HepG2 (cell line): ENCODE data around the gene SRP9. TPM values are rescaled to one million over a fixed set of nuclear protein-coding genes. Genes with fewer than 3 reads are reported as not detected.

Experiments
- ADNP ChIP-seq: sonication (generic); formaldehyde crosslinking; IDR thresholded peaks from 2 replicates; pipeline ENCODE4 v1.4.0; 2020; ENCODE audit warnings: missing genetic modification reagents
- CBX2 ChIP-seq, 2 experiments: fragments of 200-600 bp in 1 of 2; sonication (generic); formaldehyde crosslinking in 1 of 2; IDR thresholded peaks; 2 replicates each; pipeline versions ENCODE4 v1.7.0 to v1.8.1; 2018 to 2022; ENCODE audit warnings: low read depth in 2 of 2, low read length in 1 of 2, mild to moderate bottlenecking in 1 of 2, missing genetic modification reagents in 1 of 2
- ELF1 ChIP-seq: sonication (generic); formaldehyde crosslinking; IDR thresholded peaks from 2 replicates; pipeline ENCODE4 v1.4.0; 2020; ENCODE audit warnings: missing genetic modification reagents
- FOXA1 ChIP-seq, 2 experiments: fragments of 450-650 bp in 1 of 2; sonication (generic) in 1 of 2; formaldehyde crosslinking in 1 of 2; IDR thresholded peaks; 2 replicates each; pipeline versions ENCODE4 v1.4.0 to v1.6.1; 2016 to 2020; ENCODE audit warnings: missing genetic modification reagents in 1 of 2
- GATAD2A ChIP-seq: IDR thresholded peaks from 2 replicates; pipeline ENCODE4 v1.6.1; 2016
- IRF2 ChIP-seq: IDR thresholded peaks from 2 replicates; pipeline ENCODE4 v1.6.1; 2018; ENCODE audit warnings: missing genetic modification reagents, missing compliant biosample characterization
- JUND ChIP-seq: sonication (generic); formaldehyde crosslinking; IDR thresholded peaks from 2 replicates; pipeline ENCODE4 v1.8.0; 2022; ENCODE audit warnings: mild to moderate bottlenecking, missing genetic modification reagents
- KMT2A ChIP-seq: sonication (generic); formaldehyde crosslinking; IDR thresholded peaks from 2 replicates; pipeline ENCODE4 v1.4.0; 2020; ENCODE audit warnings: missing genetic modification reagents
- MTERF4 ChIP-seq: sonication (generic); formaldehyde crosslinking; IDR thresholded peaks from 2 replicates; pipeline ENCODE4 v1.8.0; 2023; ENCODE audit warnings: mild to moderate bottlenecking, missing genetic modification reagents
- PAXIP1 ChIP-seq: sonication (generic); formaldehyde crosslinking; conservative IDR thresholded peaks from 2 replicates; pipeline ENCODE4 v1.4.0; 2020; ENCODE audit warnings: mild to moderate bottlenecking, missing genetic modification reagents, moderate library complexity
- RAD51 ChIP-seq: fragments of 450-650 bp; IDR thresholded peaks from 2 replicates; pipeline ENCODE4 v1.6.1; 2016; ENCODE audit warnings: borderline replicate concordance
- RARG ChIP-seq: sonication (generic); formaldehyde crosslinking; IDR thresholded peaks from 2 replicates; pipeline ENCODE4 v1.4.0; 2020; ENCODE audit warnings: low read depth, mild to moderate bottlenecking, missing genetic modification reagents
- SIN3B ChIP-seq: fragments of 150-350 bp; IDR thresholded peaks from 2 replicates; pipeline ENCODE4 v1.6.1; 2014; ENCODE audit warnings: low read length
- STAT6 ChIP-seq: sonication (generic); formaldehyde crosslinking; IDR thresholded peaks from 2 replicates; pipeline ENCODE4 v1.4.0; 2020; ENCODE audit warnings: missing genetic modification reagents, mild to moderate bottlenecking, borderline replicate concordance
- THAP11 ChIP-seq: IDR thresholded peaks from 2 replicates; pipeline ENCODE4 v1.6.1; 2016; ENCODE audit warnings: missing biosample characterization, missing genetic modification reagents
- ZKSCAN5 ChIP-seq: sonication (generic); formaldehyde crosslinking; IDR thresholded peaks from 2 replicates; pipeline ENCODE4 v1.5.1; 2020; ENCODE audit warnings: mild to moderate bottlenecking, missing genetic modification reagents
- ZNF10 ChIP-seq: sonication (generic); formaldehyde crosslinking; IDR thresholded peaks from 2 replicates; pipeline ENCODE4 v1.4.0; 2020; ENCODE audit warnings: mild to moderate bottlenecking, low read depth, missing genetic modification reagents, borderline replicate concordance
- ZNF225 ChIP-seq: sonication (generic); formaldehyde crosslinking; IDR thresholded peaks from 2 replicates; pipeline ENCODE4 v1.4.0; 2020; ENCODE audit warnings: mild to moderate bottlenecking, missing genetic modification reagents
- ZNF367 ChIP-seq: sonication (generic); formaldehyde crosslinking; IDR thresholded peaks from 2 replicates; pipeline ENCODE4 v1.4.0; 2020; ENCODE audit warnings: missing genetic modification reagents, borderline replicate concordance
- ZNF441 ChIP-seq: sonication (generic); formaldehyde crosslinking; IDR thresholded peaks from 2 replicates; pipeline ENCODE4 v1.7.0; 2021; ENCODE audit warnings: missing genetic modification reagents, borderline replicate concordance
- ZNF460 ChIP-seq: sonication (generic); formaldehyde crosslinking; IDR thresholded peaks from 2 replicates; pipeline ENCODE4 v1.5.1; 2020; ENCODE audit warnings: missing genetic modification reagents, mild to moderate bottlenecking, borderline replicate concordance
- ZNF484 ChIP-seq: sonication (generic); formaldehyde crosslinking; IDR thresholded peaks from 2 replicates; pipeline ENCODE4 v1.5.1; 2020; ENCODE audit warnings: mild to moderate bottlenecking, low read depth, missing genetic modification reagents, borderline replicate concordance
- ZNF564 ChIP-seq: sonication (generic); formaldehyde crosslinking; IDR thresholded peaks from 2 replicates; pipeline ENCODE4 v1.8.1; 2023; ENCODE audit warnings: mild to moderate bottlenecking, missing genetic modification reagents
- ZNF891 ChIP-seq: sonication (generic); formaldehyde crosslinking; IDR thresholded peaks from 2 replicates; pipeline ENCODE4 v1.5.0; 2020; ENCODE audit warnings: mild to moderate bottlenecking, missing genetic modification reagents
- polyA plus RNA-seq, 8 experiments: library from polyadenylated mRNA; depleted of rRNA in 3 of 8; stranded (reverse) in 7 of 8; unstranded in 1 of 8; fragments of >200 nt; fragmentation: Illumina TruSeq in 4 of 8; extraction: Trizol in 4 of 8; gene quantifications; 2 replicates each; pipeline versions ENCODE4 v1.2.1 to v1.2.3, GENCODE V29; 2011 to 2016; ENCODE audit warnings: low read depth in 4 of 8, missing spikeins in 1 of 8, mixed read lengths in 1 of 8; ENCODE audit not compliant: insufficient read depth in 1 of 8
- total RNA-seq, 5 experiments: library from RNA; depleted of rRNA; stranded (reverse); fragments of >200 nt; fragmentation: Illumina TruSeq; extraction: Trizol; gene quantifications; 2 replicates each; pipeline ENCODE4 v1.2.3, GENCODE V29; 2016; ENCODE audit warnings: low read depth in 1 of 5

Gene SRP9
- total and polyA plus RNA-seq, 2 of the 13 experiments (the other 11 are each of a cell fraction or from before 2014, with no cell fraction given): 251 to 307 TPM

GRCh38 chr1:225746361-225747179 lies 31.1 kb upstream of the SRP9 start (continued):
- TF ChIP-seq STAT6 (CRISPR knock-in tag) (no peak), ZNF441 (CRISPR knock-in tag) (no peak), ADNP (CRISPR knock-in tag) (no peak), ZNF225 (no peak), ZNF484 (CRISPR knock-in tag) (no peak), THAP11 (CRISPR knock-in tag) (0 out of 2 replicates have a peak, but pooled peaks have one; percentile 12), IRF2 (CRISPR knock-in tag) (no peak), CBX2 (IDR thresholded peaks at IDR 0.05; ENCODE audit: low read depth, low read length) (no peak), CBX2 (CRISPR knock-in tag; IDR thresholded peaks at IDR 0.05; ENCODE audit: low read depth) (no peak), MTERF4 (CRISPR knock-in tag) (no peak), ZNF891 (CRISPR knock-in tag) (0 out of 2 replicates have a peak, but pooled peaks have one; percentile 29), RARG (CRISPR knock-in tag) (no peak), KMT2A (CRISPR knock-in tag) (0 out of 2 replicates have a peak, but pooled peaks have one; percentile 25), FOXA1 (IDR thresholded peaks at IDR 0.05) (no peak), FOXA1 (CRISPR knock-in tag; IDR thresholded peaks at IDR 0.05) (no peak), GATAD2A (peak; percentile 55; the same call in 1 of the 2 replicates), ZKSCAN5 (no peak), JUND (CRISPR knock-in tag) (no peak), SIN3B (no peak), ZNF564 (CRISPR knock-in tag) (no peak), ELF1 (CRISPR knock-in tag) (no peak), ZNF10 (CRISPR knock-in tag) (no peak), PAXIP1 (peak; percentile 32; the same call in 1 of the 2 replicates), ZNF367 (CRISPR knock-in tag) (no peak), RAD51 (no peak), ZNF460 (CRISPR knock-in tag) (no peak)
